DMS114 treated with DMSO at 0.1 percent for 48 hours (cell line): ENCODE results near the gene RNF19B.
A peak's percentile ranks its signal among the peaks of the same experiment; 100 is the strongest.

ENCODE experiments used
- DNase-seq: peaks from one replicate; lab custom pipeline; 2025; ENCODE audit not compliant: unreplicated experiment; lab: John Stamatoyannopoulos, UW

RNF19B gene

GRCh38 chr1:32902535-32902920 is 62.1 kb downstream of the RNF19B start:
- DNase-seq = no peak

- DNase-seq = no peak
These were observed 62.6 kb downstream of the RNF19B start for GRCh38 chr1:32901823-32902534.

DNA sequence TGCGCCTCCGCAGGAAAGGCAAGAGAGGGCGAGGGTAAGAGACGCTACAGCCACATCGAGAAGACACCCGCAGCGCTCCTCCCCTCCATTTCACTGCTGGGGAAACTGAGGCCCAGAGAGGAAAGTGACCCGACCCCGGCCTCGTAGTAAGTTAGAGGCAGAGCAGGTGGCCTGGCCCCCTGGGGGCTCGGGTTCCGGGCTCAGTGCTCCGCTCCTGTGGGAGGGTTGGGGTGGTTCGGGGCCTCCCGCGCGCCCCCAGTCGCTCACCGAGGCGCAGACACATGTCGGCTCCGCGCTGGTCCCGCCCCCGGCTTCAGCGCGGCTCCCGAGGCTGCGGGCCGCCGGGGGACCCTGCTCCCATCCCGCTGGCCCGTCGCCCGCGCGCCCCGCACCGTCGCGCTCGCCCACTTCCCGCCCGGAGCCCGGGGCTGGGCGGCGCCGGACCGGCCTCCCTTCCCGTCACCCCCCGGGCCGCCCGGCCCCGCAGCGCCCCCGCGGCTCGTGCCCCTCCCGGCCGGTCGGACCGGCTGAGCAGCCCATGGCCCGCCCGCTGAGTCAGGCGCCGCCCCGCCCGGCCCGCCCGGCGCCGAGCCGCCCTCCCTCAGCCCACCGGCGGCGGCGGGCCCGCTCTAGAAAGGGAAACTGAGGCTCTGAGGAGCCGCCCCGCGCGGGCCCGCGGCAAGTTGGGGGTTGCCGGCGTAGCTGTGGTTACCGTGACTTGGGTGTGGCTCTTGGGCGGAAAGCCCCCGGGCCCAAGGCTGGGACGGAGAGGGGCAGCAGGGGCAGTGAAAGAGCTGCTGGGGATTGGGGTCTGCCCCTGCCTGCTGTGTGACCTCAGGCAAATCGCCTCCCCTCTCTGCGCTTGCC is 63.4 kb downstream of the RNF19B start, which contains the start of gene TMEM54:
TSS of gene TMEM54 (minus strand) at position 434 of the 867 bp plus-strand sequence. CDS start at position 283, 151 bp downstream.
- no peak for DNase-seq

DNA sequence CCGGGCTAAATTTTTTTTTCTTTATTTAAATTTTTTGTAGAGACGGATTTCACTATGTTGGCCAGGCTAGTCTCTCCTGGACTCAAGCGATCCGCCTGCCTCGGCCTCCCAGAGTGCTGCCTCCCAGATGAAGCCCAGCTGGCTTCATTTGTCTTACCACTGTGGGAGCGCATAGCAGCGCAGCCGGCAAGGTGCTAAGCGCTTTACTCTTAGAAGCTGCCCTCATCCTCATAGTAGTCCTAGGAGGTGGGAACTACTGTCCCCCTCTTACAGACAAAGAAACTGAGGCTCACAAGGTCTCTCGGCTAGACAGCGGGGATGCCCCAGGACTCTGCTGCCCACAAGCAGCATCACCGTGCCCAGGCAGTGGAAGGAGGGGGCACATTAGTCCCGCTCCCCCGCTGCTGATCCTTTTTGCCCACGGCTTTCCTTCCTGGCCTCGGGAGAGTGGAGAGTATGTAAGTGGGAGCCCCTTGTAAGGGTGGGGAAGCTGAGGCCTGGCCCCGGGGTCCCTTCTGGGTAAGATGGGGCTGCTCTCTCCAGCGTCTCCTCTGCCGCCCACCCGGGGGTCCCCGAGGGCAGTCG is 64.1 kb downstream of the RNF19B start:
- DNase-seq = no peak

DNA sequence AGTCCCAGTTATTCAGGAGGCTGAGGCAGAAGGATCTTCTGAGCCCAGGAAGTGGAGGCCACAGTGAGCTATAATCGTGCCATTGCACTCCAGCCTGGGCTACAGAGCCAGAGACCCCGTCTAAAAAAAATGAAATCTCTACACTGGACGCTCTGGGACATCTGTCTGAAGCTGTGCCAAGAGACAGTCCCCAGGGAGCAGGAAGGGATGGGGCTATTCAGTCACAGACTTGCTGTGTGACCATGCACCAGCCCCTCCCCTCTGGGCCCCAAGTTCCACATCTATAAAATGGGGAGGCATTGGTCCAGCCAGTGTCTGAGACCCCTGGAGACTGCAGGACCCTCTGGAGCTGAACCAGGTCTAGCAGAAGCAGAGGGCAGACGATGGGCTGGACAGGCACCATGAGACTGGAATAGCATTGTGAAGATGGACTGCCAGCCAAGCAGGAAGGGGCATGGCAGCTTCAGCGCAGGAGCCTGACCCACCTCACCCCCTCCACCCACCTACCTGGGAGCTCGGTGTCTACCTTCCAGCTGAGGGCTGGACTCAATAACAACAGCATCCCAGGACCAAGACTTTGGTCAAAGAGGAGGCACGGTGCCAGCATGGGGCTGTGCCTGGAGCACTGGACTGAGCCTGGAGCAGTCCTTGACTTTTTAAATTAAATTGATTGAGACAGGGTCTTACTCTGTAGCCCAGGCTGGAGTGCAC is 64.9 kb downstream of the RNF19B start:
- no peak for DNase-seq

- DNase-seq = no peak
These were observed 65.7 kb downstream of the RNF19B start for GRCh38 chr1:32898958-32899357.

GRCh38 chr1:32898056-32898455 is 66.6 kb downstream of the RNF19B start:
- no peak for DNase-seq

DNA sequence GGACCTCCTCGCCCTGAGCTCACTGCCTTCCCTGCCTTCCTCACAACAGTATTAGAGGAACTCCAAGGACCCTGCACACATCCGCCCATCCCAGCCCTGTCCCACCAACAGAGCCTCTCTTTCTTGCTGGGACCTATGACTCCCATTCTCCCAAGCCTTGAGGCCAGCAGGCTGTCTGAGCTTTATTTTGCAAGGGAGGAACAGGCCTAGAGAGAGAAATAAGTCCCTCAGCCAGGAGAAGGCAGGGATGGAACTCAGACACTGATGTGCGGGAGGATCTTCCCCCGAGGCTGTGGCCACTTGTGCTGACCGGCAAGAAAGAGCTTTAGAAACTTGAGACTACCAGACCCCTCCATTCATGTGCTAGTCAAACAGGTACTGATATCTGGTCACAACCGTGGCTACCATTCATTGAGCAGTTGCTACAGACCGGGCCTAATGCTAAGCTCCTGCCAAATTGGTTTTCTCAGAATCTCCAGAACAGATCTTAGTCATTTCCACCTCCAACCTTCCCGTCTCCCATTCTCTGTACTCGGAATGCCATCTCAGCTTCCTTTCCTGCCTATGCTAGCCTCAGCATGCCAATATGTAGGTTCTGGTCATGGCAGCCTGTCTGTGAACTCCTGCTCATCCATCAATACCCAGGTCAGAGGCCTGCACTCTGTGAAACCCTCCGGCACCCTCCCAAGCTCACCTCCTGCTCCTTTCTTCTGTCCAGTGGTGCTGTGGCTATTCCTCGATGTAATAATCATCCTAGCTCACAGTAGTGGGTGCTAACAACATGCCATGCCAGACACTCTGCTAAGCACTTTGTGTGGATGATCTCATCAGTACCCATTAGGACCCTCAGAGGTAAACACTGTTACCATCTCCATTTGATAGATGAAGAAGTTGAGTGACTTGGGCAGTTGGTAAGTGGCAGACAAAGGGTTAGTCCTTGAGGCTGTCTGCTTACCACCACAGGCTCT is 67.2 kb downstream of the RNF19B start:
- DNase-seq = no peak

DNA sequence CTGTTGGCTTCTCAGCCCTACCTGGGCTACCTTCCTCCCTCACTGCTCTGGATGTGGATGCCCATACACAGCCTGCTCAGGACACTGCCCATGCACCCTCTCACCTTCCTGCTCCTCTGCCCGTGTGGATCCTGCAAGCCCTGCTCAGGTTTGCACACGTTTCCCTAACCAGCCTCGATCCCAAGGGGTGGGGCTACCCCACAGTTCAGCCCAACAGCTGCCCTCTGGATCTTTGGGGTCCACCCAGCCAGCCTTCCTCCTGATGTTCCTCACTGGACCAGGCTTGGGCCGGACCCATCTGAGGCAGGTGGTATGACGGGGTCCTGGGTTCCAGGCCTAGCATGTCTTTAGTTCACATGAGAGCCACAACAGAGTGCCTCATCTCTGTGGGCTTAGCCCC is 68.2 kb downstream of the RNF19B start:
- DNase-seq = no peak

GRCh38 chr1:32895325-32896215 is 69.0 kb downstream of the RNF19B start:
- DNase-seq = no peak

GRCh38 chr1:32894681-32895080 is 69.9 kb downstream of the RNF19B start:
- no peak for DNase-seq

DNA sequence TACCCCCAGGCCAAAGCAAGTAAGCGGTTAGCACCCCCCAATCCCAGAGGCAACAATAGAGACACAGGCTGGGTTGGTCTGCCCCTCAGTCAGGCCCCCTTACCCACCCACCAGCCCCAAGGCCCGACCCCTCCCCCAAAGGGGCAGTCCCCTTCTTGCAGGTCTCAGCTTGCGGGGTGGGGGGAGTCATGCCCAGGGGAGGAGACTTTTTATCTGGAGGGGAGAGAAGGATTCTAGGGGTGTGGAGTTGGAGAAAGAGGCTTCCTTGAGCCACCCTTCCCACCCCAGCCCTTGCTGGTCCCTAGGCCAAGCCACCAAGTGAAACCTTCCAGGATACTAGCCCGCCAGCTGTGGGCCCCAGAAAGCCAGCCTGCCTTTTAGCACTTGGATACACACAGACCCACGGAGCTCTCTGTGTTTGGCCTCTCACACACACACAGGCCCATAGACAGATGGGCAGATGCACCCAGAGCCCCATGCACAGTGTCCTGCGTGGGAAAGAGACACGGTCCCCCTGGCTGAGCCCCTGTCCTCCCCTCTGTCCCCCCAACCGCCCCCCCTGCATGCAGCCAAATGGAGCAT is 70.5 kb downstream of the RNF19B start:
- DNase-seq = no peak

DNA sequence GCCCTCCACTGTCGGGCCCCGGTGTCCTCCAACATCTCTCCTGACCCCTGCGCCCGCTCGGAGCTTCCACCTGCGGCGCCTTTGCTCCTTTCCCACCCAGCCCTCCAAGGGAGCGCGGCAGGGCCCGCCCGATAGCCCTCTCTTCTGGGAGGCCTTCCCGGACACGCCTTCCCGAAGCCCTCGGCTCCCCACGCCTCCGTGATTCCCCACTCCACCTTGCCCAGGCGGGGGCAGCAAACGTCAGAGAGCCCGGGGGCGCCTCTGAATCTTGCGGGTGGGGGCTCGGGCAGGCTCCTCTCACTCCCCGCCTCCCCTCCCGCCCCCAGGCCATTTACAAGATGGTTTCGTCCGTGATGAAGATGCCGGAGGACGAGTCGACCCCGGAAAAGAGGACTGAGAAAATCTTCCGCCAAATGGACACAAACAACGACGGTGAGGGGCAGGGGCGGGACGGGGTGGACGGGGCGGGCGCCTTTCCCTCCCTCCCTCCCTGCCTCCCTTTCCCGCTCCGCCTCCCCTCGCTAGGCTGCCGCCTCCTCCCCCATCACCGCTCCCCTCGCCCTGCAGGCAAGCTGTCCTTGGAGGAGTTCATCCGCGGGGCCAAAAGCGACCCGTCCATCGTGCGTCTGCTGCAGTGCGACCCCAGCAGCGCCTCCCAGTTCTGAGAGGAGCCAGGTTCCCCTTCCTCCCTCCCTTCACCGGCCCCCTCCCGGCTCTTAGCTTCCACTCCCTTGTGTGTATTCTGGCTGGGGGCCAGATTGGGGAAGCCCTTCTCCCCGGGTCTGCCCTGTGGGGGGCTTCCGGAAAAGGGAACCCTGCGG is 71.2 kb downstream of the RNF19B start:
- DNase-seq = no peak

GRCh38 chr1:32892368-32893197 is 72.0 kb downstream of the RNF19B start:
- peak; percentile 19 for DNase-seq

GRCh38 chr1:32891630-32892029 is 73.0 kb downstream of the RNF19B start:
- DNase-seq = no peak

- DNase-seq = no peak
These were observed 73.4 kb downstream of the RNF19B start for GRCh38 chr1:32891241-32891570.
